Chondrocyte (in vitro differentiated cells): Measurements from ENCODE around the gene GMPPB. TPM values are rescaled to one million over a fixed set of nuclear protein-coding genes. Genes with fewer than 3 reads are reported as not detected.
A peak's percentile ranks its signal among the peaks of the same experiment; 100 is the strongest.
"Not testable (repeated sequence)": the region's sequence is repeated elsewhere in the genome, so short reads cannot be mapped to it uniquely, and the experiment has no call there.

Experiments
- DNase-seq: peaks from one replicate; pipeline ENCODE4 v3.0.0; 2021; ENCODE audit warnings: mixed read lengths, low spot score
- H3K27ac Mint-ChIP-seq: one replicate; pipeline ENCODE4 v1.8.0; 2021; ENCODE audit warnings: mild to moderate bottlenecking, moderate library complexity, mixed read lengths; ENCODE audit not compliant: unreplicated experiment
- H3K27me3 Mint-ChIP-seq: 2 replicates; pipeline ENCODE4 v1.8.0; 2021; ENCODE audit warnings: low read depth, mixed read lengths
- H3K36me3 Mint-ChIP-seq: 2 replicates; pipeline ENCODE4 v1.8.0; 2021; ENCODE audit warnings: low read depth, mixed read lengths
- H3K4me1 Mint-ChIP-seq: 2 replicates; pipeline ENCODE4 v1.8.0; 2021; ENCODE audit warnings: low read depth, mild to moderate bottlenecking, mixed read lengths
- H3K4me3 Mint-ChIP-seq: one replicate; pipeline ENCODE4 v1.8.0; 2021; ENCODE audit warnings: mild to moderate bottlenecking, moderate library complexity, mixed read lengths; ENCODE audit not compliant: unreplicated experiment
- H3K9me3 Mint-ChIP-seq: 2 replicates; pipeline ENCODE4 v1.8.0; 2021; ENCODE audit warnings: low read depth, mixed read lengths
- CTCF ChIP-seq: fragments of 200-600 bp; sonication (generic); IDR thresholded peaks from 2 replicates; pipeline ENCODE4 v1.5.0; 2021; ENCODE audit warnings: antibody characterized with exemption, mild to moderate bottlenecking, moderate library complexity
- total RNA-seq: library from RNA; stranded (reverse); gene quantifications from 3 replicates; pipeline ENCODE4 v1.2.1, GENCODE V29; 2021

Gene GMPPB
- total RNA-seq, 1 donor from 2014 or later: 28.4 TPM

DNA sequence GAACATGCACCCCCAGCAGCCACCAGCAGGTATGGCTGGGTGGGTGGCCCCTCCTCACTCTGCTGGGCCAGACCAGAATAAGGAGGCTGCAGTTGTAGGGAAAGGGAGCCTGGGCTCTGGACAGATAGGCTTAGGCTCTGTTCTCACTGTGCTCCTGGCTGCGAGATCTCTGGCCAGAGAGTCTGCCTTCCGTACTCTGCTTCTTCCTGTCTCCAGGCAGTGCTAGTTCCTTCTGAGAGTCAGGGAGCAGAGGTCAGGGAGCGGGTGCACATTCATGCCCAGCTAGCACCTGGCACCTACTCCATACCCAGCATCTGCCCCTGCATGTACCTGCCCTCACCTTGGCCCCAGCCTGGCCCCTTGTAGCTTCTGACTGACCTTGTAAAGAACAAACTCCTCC lies 32.3 kb downstream of the GMPPB start:
- H3K9me3 Mint-ChIP-seq: not testable (repeated sequence)

DNA sequence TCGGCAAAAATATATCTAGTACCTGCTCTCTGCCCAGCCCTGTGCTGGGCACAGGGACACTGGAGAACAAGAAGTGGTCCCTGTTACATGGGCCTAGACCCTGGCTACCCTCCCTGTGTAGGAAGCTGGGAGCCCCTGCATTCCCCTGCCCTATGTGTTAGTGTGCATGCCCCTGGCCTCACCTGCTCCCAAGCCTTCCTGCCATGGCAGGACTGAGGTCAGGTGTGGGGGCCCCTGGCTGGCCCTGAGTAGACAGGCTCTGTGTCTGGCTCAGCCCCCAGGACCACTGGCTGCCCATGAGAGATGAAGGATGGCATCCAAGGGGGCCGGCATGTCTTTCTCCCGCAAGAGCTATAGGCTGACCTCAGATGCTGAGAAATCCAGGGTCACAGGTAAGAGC lies 32.9 kb downstream of the GMPPB start:
- peaks cover 25% of the 10 kb centered on the region for H3K4me1 Mint-ChIP-seq
- not testable (repeated sequence) for H3K36me3 Mint-ChIP-seq, H3K27me3 Mint-ChIP-seq, DNase-seq, H3K9me3 Mint-ChIP-seq, H3K27ac Mint-ChIP-seq
- H3K4me3 Mint-ChIP-seq: peak overlapping the region; percentile 95

More for the DNA sequence above, 32.3 kb downstream of the GMPPB start:
- H3K4me1 Mint-ChIP-seq: peaks cover 25% of the 10 kb centered on the region
- not testable (repeated sequence) for H3K27ac Mint-ChIP-seq, H3K4me3 Mint-ChIP-seq, H3K27me3 Mint-ChIP-seq, DNase-seq, H3K36me3 Mint-ChIP-seq

DNA sequence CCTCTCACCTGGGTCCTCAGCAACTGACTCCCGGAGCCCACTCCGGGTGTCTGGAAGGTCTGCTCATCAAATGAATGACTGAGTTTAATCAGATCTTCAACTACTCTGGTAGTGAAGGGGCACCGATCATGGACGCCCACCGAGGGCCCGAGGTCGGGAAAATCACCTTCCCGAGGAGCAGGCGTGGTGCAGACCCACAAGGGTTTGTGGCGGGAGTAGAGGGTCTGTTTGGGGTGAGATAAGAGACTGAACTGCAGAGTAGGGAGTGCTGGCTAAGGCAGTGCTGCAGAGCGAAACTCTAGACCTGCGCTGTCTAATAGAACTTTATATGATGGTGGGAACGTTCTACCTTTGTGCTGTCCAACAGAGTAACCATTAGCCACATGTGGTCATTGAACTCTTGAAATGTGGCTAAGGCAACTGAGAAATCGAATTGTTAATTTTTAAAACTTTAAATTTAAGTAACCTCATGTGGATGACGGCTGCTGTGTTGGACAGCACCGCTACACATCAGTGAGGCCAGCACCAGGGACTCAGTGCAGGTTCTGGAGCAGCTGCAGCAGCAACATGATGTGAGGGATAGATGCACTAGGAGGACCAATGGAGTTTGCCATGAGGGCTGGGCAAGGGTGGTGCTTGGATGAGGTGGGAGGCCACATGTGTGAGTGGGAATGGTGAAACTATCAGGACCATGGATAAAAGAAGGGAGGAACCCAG lies 33.7 kb downstream of the GMPPB start:
- peak overlapping the region; percentile 94 for H3K27ac Mint-ChIP-seq
- not testable (repeated sequence) for DNase-seq, H3K9me3 Mint-ChIP-seq, H3K27me3 Mint-ChIP-seq, H3K36me3 Mint-ChIP-seq
- H3K4me1 Mint-ChIP-seq: peaks cover 29% of the 10 kb centered on the region
- H3K4me3 Mint-ChIP-seq: peak overlapping the region; percentile 95

DNA sequence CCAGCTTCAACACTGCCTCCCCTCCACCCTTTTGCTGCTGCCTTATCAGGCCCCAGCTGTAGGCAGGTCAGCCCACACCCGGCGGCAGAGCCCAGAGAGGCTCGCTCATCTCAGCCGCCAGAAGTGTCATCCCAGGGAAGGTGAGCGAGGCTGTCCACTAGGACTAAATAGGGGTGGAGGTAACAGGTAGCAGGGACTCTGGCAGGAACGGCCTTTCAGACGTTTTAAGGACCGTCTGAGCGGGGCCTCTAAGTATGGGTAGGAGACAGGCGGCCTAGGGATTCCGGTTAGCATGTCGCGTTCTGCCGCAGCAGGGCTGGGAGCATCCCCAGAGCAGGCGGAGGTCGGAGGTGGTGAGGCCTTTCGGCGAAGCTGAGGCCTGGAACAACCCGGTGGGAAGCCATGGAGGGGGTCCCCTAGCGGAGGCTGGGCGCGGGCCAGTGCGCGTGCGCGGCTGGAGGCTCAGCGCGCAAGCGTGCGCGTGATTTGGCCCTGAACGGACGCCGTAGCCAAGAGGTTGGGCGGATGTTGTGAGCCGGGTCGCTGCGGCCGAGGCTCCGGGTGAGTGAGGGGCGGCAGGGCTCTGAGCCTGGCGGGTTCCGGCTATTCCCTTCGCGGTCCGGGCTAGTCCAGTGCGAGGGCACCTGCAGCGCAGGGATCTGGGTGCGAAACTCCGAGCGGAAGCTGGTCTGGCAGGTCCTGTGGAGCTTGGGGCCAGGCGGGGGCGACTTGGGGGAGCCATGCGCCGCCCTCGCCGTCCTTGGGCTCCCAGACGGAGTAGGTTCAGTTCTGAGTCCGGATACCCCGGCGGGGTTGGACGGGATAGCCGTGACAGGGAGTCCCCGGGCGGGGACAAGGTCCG lies 34.5 kb downstream of the GMPPB start, which contains the start of the genes MST1 and RNF123:
TSS of gene MST1 (minus strand) at position 429 of the 862 bp plus-strand sequence. CDS start 783 bp downstream, outside the sequence.
TSS of gene RNF123 (plus strand) at position 512 of the 862 bp plus-strand sequence. CDS start 1,609 bp downstream, outside the sequence.
- Mint-ChIP-seq H3K4me1 (peaks cover 29% of the 10 kb centered on the region), H3K4me3 (peak within 1 kb of the TSS; percentile 95), H3K36me3 (peaks cover 2% of the 10 kb centered on the region), H3K27ac (peak within 1 kb of the TSS; percentile 94), H3K9me3 (no peaks in the 10 kb centered on the region), H3K27me3 (no peaks in the 10 kb centered on the region)
- no peak for DNase-seq
- peak; percentile 72 for TF ChIP-seq CTCF

- H3K9me3 Mint-ChIP-seq: not testable (repeated sequence)
- H3K27ac Mint-ChIP-seq: peak overlapping the region; percentile 94
Measured at GRCh38 chr3:49688338-49689045, 35.3 kb downstream of the GMPPB start.

DNA sequence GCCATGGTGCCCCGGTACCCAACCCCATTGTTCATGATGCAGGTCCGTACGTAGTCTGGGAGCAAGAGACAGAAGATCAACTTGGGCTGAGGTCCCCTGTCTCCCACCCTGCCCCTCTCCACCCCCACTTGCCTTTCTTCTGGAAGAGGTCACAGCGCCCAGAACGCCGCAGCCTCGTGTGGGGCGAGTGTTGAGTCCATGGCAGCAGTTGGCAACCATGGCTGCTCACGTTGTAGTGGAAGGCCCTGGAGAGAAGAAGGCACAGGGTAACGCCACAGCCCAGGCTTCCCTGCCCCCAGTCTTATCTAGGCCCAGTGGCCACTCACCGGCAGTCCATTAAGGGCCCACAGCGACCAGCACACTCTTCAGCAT lies 36.3 kb downstream of the GMPPB start:
- Mint-ChIP-seq H3K4me1 (peaks cover 29% of the 10 kb centered on the region), H3K36me3 (peaks cover 10% of the 10 kb centered on the region)
- H3K9me3 Mint-ChIP-seq, H3K27me3 Mint-ChIP-seq, H3K27ac Mint-ChIP-seq, H3K4me3 Mint-ChIP-seq, DNase-seq: not testable (repeated sequence)

More at GRCh38 chr3:49688338-49689045, 35.3 kb downstream of the GMPPB start:
- DNase-seq, H3K36me3 Mint-ChIP-seq, H3K27me3 Mint-ChIP-seq: not testable (repeated sequence)
- H3K4me3 Mint-ChIP-seq: peak overlapping the region; percentile 95
- peaks cover 29% of the 10 kb centered on the region for H3K4me1 Mint-ChIP-seq

- Mint-ChIP-seq H3K36me3 (peaks cover 10% of the 10 kb centered on the region), H3K4me1 (peaks cover 29% of the 10 kb centered on the region), H3K4me3 (peak overlapping the region; percentile 42)
- not testable (repeated sequence) for H3K27me3 Mint-ChIP-seq, H3K27ac Mint-ChIP-seq, DNase-seq, H3K9me3 Mint-ChIP-seq
Measured at GRCh38 chr3:49686769-49687423, 36.9 kb downstream of the GMPPB start.

- not testable (repeated sequence) for H3K27ac Mint-ChIP-seq, DNase-seq, H3K27me3 Mint-ChIP-seq, H3K9me3 Mint-ChIP-seq
- peaks cover 10% of the 10 kb centered on the region for H3K36me3 Mint-ChIP-seq
- peaks cover 29% of the 10 kb centered on the region for H3K4me1 Mint-ChIP-seq
- peak overlapping the region; percentile 42 for H3K4me3 Mint-ChIP-seq
Measured at GRCh38 chr3:49686346-49686745, 37.4 kb downstream of the GMPPB start.

GRCh38 chr3:49685846-49686245 lies 37.9 kb downstream of the GMPPB start:
- H3K27ac Mint-ChIP-seq, H3K9me3 Mint-ChIP-seq, H3K4me3 Mint-ChIP-seq, DNase-seq, H3K27me3 Mint-ChIP-seq: not testable (repeated sequence)
- Mint-ChIP-seq H3K4me1 (peaks cover 26% of the 10 kb centered on the region), H3K36me3 (peaks cover 10% of the 10 kb centered on the region)

DNA sequence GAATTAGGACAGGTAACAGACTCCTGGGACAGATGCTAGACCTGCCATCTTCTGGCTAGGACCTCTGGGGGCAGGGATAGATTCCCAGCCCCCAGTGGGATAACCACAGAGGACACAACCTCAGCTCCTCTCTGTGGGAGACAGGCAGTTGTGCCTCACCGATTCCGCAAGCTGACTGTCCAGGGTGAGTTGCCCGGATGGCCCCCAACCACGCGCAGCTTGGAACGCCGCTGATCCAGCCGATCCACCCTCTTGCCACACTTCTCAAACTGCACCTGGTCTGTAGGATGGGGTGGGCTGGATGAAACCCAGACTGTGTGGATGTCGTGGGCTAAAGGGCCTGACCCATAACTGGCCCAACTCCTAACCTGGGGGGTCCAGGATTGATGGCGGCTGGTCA lies 38.6 kb downstream of the GMPPB start:
- DNase-seq, H3K27me3 Mint-ChIP-seq, H3K27ac Mint-ChIP-seq, H3K9me3 Mint-ChIP-seq, H3K4me3 Mint-ChIP-seq: not testable (repeated sequence)
- Mint-ChIP-seq H3K36me3 (peaks cover 11% of the 10 kb centered on the region), H3K4me1 (peaks cover 18% of the 10 kb centered on the region)

DNA sequence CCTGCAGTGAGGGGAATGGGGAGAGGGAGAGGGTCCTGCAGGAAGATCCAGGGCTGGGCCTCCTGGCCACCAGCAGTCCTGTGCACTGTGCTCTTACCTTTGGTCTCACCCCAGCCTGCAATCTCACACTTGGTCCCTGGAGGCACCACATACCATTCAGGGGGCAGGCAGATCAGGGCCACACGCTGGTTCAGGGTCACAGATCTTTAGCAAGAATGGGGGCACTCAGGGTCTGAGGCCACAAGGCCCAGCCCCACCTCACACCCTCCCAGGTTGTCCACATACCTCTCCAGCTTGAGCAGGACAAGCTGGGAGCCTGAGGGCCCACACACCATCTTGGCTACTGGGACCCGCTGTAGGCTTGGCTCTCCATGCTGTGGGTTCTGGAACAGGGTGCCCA lies 39.3 kb downstream of the GMPPB start:
- H3K27ac Mint-ChIP-seq, H3K9me3 Mint-ChIP-seq, DNase-seq, H3K4me3 Mint-ChIP-seq, H3K27me3 Mint-ChIP-seq: not testable (repeated sequence)
- Mint-ChIP-seq H3K36me3 (peaks cover 16% of the 10 kb centered on the region), H3K4me1 (peaks cover 14% of the 10 kb centered on the region)
